PC-3 (cell line): ENCODE data around the gene TIMP3. TPM values are rescaled to one million over a fixed set of nuclear protein-coding genes. Genes with fewer than 3 reads are reported as not detected.

Source experiments
- ATAC-seq: fragments of 200-7000 bp; cut with Tn5 transposase; 2 replicates; pipeline ENCODE4 v1.9.1; 2020; ENCODE audit warnings: mild to moderate bottlenecking, moderate library complexity
- BruUV-seq: library from RNA; stranded (reverse); fragments of 400-500 nt; replicated peaks from 2 replicates; lab custom pipeline; 2021; lab: Mats Ljungman, UMichigan
- CTCF ChIA-PET: fragments of 300-600 bp; sonication (Branson Sonifier 250); formaldehyde crosslinking; loops from one replicate; lab custom pipeline; 2022; ENCODE audit warnings: antibody characterized with exemption; lab: Charles Lee
- POLR2A ChIA-PET: fragments of 300-600 bp; sonication (Branson Sonifier 250); formaldehyde crosslinking; loops from one replicate; lab custom pipeline; 2022; ENCODE audit warnings: antibody characterized with exemption; ENCODE audit not compliant: unreplicated experiment; lab: Charles Lee
- DNase-seq: peaks from one replicate; pipeline ENCODE4 v3.0.0-alpha.2; 2015
- H2AFZ ChIP-seq: fragments of 300-600 bp; sonication (generic); 2 replicates; pipeline ENCODE4 v1.6.0; 2016; ENCODE audit warnings: antibody characterized with exemption, low read length
- H3F3A ChIP-seq: fragments of 300-600 bp; sonication (generic); one replicate; pipeline ENCODE4 v1.6.0; 2017; ENCODE audit warnings: antibody characterized with exemption, low read length, control low read depth, mild to moderate bottlenecking; ENCODE audit not compliant: unreplicated experiment
- H3K27ac ChIP-seq: fragments of 300-600 bp; sonication (generic); 2 replicates; pipeline ENCODE4 v1.5.1; 2016; ENCODE audit warnings: mild to moderate bottlenecking, low read length
- H3K27me3 ChIP-seq: fragments of 300-600 bp; sonication (generic); 2 replicates; pipeline ENCODE4 v1.6.1; 2016; ENCODE audit warnings: low read length, mixed read lengths
- H3K36me3 ChIP-seq: fragments of 300-600 bp; sonication (generic); 2 replicates; pipeline ENCODE4 v1.6.1; 2016; ENCODE audit warnings: low read depth, mixed run types, low read length, mixed read lengths
- H3K4me1 ChIP-seq: fragments of 300-600 bp; sonication (generic); 2 replicates; pipeline ENCODE4 v1.5.1; 2016; ENCODE audit warnings: low read length; ENCODE audit not compliant: insufficient read depth
- H3K4me2 ChIP-seq: fragments of 300-600 bp; sonication (generic); 2 replicates; pipeline ENCODE4 v1.6.0; 2016; ENCODE audit warnings: low read length
- H3K4me3 ChIP-seq: fragments of 300-600 bp; sonication (generic); 2 replicates; pipeline ENCODE4 v1.5.1; 2016; ENCODE audit warnings: mild to moderate bottlenecking, low read length, mixed read lengths
- H3K79me2 ChIP-seq: fragments of 300-600 bp; sonication (generic); 2 replicates; pipeline ENCODE4 v1.6.1; 2017; ENCODE audit warnings: low read length, mixed read lengths
- H3K9ac ChIP-seq: fragments of 300-600 bp; sonication (generic); 2 replicates; pipeline ENCODE4 v1.6.0; 2016; ENCODE audit warnings: mild to moderate bottlenecking, low read length
- H3K9me2 ChIP-seq: fragments of 300-600 bp; sonication (generic); replicated peaks from 2 replicates; pipeline ENCODE4 v1.6.1; 2016; ENCODE audit warnings: mixed run types, low read length, mixed read lengths
- H3K9me3 ChIP-seq: fragments of 300-600 bp; sonication (generic); 2 replicates; pipeline ENCODE4 v1.6.1; 2016; ENCODE audit warnings: low read length, mixed read lengths
- H4K20me1 ChIP-seq: fragments of 300-600 bp; sonication (generic); 2 replicates; pipeline ENCODE4 v1.6.1; 2016; ENCODE audit warnings: low read length, mixed read lengths
- EZH2 ChIP-seq: fragments of 300-600 bp; sonication (generic); IDR thresholded peaks from one replicate; pipeline ENCODE4 v1.6.1; 2017; ENCODE audit warnings: antibody characterized with exemption, mild to moderate bottlenecking, low read length; ENCODE audit not compliant: unreplicated experiment
- EZH2phosphoT487 ChIP-seq: fragments of 300-600 bp; sonication (generic); IDR thresholded peaks from 2 replicates; pipeline ENCODE4 v1.6.1; 2018; ENCODE audit warnings: mild to moderate bottlenecking, antibody characterized with exemption, low read length, borderline replicate concordance
- intact Hi-C: fragments of 100-400 bp; cut with micrococcal nuclease; formaldehyde crosslinking; loops from 2 replicates; pipeline ENCODE4 v1.9.0; 2023
- total RNA-seq: library from RNA; depleted of rRNA; stranded (reverse); fragments of >200 nt; gene quantifications from 2 replicates; pipeline ENCODE4 v1.2.3, GENCODE V29; 2014
- TF ChIP-seq, protein P1 (sequence below): fragments of 300-600 bp; sonication (generic); conservative IDR thresholded peaks from 2 replicates; pipeline ENCODE4 v1.5.1; 2017; ENCODE audit warnings: antibody characterized with exemption, low read depth, mild to moderate bottlenecking, low read length

The TIMP3 gene
- total RNA-seq, 1 experiment from 2014 or later: not detected

DNA sequence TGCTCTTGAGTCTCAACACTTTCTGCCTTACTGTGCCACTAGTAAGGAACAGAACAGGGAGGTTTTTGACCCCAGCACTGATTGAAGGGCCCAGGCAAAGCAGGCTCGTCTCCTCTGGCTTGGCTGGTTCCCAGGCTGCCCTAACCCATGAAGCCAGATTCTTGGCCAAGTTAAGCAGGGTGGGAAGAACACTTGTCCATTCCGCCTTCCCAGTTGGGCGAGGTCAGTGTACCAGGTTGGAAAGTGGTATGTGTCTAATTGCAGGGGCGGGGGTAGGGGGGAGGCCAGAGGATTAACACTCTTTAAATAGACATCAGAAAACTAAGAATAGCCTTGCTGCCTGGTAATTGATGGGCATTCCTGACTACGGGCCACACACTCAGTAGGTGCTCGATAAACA lies 14.4 kb downstream of the TIMP3 start:
- TF ChIP-seq EZH2: no peak
- H3F3A ChIP-seq: no peaks in the 10 kb centered on the region
- DNase-seq (no peak), ATAC-seq (no peak)
- no peaks in the 10 kb centered on the region for H3K36me3 ChIP-seq
- ChIA-PET CTCF (no interaction called here), POLR2A (no interaction called here)
- no peaks in the 10 kb centered on the region for H3K4me1 ChIP-seq
- H3K4me2 ChIP-seq: no peak overlapping the region
- BruUV-seq: no TSS peak
- H3K79me2 ChIP-seq: no peaks in the 10 kb centered on the region
- no peak overlapping the region for H3K4me3 ChIP-seq
- intact Hi-C loops: no loop called here
- no peaks in the 10 kb centered on the region for H3K9me3 ChIP-seq
- no peaks in the 10 kb centered on the region for H3K27me3 ChIP-seq
- H3K9ac ChIP-seq: no peak overlapping the region
- no peaks in the 10 kb centered on the region for H4K20me1 ChIP-seq
- no peak overlapping the region for H2AFZ ChIP-seq
- H3K9me2 ChIP-seq: no peaks in the 10 kb centered on the region
- no peak overlapping the region for H3K27ac ChIP-seq

DNA sequence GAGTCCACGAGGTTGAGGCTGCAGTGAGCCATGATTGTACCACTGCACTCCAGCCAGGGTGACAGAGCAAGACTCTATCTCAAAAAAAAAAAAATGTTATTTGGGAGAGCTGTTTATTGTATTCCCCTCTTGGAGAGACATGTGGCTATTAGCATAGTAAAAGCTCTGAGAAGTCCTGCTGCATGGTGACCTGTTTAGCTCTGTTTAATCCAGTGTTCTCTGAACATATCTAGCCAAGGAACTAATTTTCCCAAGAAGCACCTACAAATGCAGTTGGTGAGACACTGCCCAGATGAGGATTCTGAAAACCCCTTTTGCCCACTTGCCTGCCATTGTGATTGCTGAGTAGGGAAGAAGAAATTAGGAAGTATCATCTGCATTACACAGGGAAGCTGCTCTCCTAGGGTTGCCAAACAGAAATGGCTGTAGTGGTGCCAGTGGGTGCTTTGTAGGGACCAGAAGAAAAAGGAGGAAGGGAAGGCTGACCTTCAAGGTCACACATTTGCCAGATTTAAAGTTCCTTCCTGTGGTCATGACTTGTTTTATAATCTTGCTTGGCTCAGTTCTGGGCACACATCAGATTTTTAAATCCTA lies 15.7 kb downstream of the TIMP3 start:
- no peaks in the 10 kb centered on the region for H4K20me1 ChIP-seq
- H3K4me1 ChIP-seq: no peaks in the 10 kb centered on the region
- ATAC-seq: no peak
- intact Hi-C loops: no loop called here
- no peak overlapping the region for H3K27ac ChIP-seq
- H3F3A ChIP-seq: no peaks in the 10 kb centered on the region
- no peaks in the 10 kb centered on the region for H3K36me3 ChIP-seq
- no peaks in the 10 kb centered on the region for H3K27me3 ChIP-seq
- H3K4me2 ChIP-seq: no peak overlapping the region
- ChIA-PET CTCF (no interaction called here), POLR2A (no interaction called here)
- TF ChIP-seq, protein P1, sequence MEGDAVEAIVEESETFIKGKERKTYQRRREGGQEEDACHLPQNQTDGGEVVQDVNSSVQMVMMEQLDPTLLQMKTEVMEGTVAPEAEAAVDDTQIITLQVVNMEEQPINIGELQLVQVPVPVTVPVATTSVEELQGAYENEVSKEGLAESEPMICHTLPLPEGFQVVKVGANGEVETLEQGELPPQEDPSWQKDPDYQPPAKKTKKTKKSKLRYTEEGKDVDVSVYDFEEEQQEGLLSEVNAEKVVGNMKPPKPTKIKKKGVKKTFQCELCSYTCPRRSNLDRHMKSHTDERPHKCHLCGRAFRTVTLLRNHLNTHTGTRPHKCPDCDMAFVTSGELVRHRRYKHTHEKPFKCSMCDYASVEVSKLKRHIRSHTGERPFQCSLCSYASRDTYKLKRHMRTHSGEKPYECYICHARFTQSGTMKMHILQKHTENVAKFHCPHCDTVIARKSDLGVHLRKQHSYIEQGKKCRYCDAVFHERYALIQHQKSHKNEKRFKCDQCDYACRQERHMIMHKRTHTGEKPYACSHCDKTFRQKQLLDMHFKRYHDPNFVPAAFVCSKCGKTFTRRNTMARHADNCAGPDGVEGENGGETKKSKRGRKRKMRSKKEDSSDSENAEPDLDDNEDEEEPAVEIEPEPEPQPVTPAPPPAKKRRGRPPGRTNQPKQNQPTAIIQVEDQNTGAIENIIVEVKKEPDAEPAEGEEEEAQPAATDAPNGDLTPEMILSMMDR: no peak
- no peak for TF ChIP-seq EZH2
- TF ChIP-seq EZH2phosphoT487: no peak
- H3K79me2 ChIP-seq: no peaks in the 10 kb centered on the region
- BruUV-seq: no TSS peak
- H3K4me3 ChIP-seq: no peak overlapping the region
- no peak for DNase-seq
- no peaks in the 10 kb centered on the region for H3K9me3 ChIP-seq
- no peaks in the 10 kb centered on the region for H3K9me2 ChIP-seq
- no peak overlapping the region for H2AFZ ChIP-seq
- no peak overlapping the region for H3K9ac ChIP-seq

DNA sequence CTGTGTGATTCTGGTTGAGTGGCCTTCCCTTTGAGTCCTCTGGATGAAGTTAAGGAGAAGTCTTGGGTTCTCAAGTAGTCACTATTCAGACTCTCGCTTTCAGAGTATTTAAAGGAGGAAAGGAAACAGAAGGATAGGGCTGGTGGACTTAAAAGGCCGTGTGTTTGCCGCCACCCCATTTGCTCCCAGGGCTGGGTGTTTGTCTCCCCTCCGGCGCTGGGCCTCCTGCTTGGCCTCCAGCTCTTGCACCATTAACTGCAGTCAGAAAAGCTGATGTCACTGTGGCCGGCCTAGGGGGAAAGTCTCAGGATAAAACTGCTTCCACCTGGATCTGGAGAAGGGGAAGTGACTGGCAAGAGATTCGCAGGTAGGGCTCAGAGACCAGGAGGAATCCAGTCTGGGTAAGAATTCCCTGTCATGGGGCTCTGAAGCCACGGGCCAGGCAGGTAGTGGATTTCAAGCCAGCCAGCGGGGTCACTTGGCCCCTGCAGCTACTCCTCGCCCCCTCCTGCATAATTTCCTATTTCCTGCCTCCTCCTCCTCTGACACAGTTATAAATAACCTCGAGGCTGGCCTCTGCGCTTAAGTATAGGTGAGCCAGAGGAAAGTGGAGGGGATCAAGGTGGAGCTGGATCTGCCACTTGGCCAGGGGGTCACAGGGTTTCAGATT lies 17.1 kb downstream of the TIMP3 start:
- ChIA-PET POLR2A (no interaction called here), CTCF (no interaction called here)
- no peaks in the 10 kb centered on the region for H3K9me3 ChIP-seq
- H3K36me3 ChIP-seq: no peaks in the 10 kb centered on the region
- H3K4me3 ChIP-seq: no peak overlapping the region
- H4K20me1 ChIP-seq: no peaks in the 10 kb centered on the region
- H3K9ac ChIP-seq: no peak overlapping the region
- no peaks in the 10 kb centered on the region for H3K79me2 ChIP-seq
- no peak for ATAC-seq
- BruUV-seq: no TSS peak
- H3K27ac ChIP-seq: no peak overlapping the region
- no peaks in the 10 kb centered on the region for H3F3A ChIP-seq
- TF ChIP-seq EZH2 (no peak), EZH2phosphoT487 (no peak)
- TF ChIP-seq, protein P1: no peak
- intact Hi-C loops: no loop called here
- H2AFZ ChIP-seq: no peak overlapping the region
- H3K27me3 ChIP-seq: no peaks in the 10 kb centered on the region
- no peaks in the 10 kb centered on the region for H3K4me1 ChIP-seq
- no peak overlapping the region for H3K4me2 ChIP-seq
- no peak for DNase-seq
- no peaks in the 10 kb centered on the region for H3K9me2 ChIP-seq
